GM23338 (cell line): ENCODE data around the gene AOPEP. TPM values are rescaled to one million over a fixed set of nuclear protein-coding genes. Genes with fewer than 3 reads are reported as not detected.

Experiments
- ATAC-seq: fragments of 200-7000 bp; cut with Tn5 transposase; 3 replicates; pipeline ENCODE4 v1.9.1; 2020
- DNase-seq: peaks from one replicate; pipeline ENCODE4 v3.0.0-alpha.2; 2015; ENCODE audit warnings: low spot score
- H2AFZ ChIP-seq: fragments of 200-600 bp; sonication (generic); 2 replicates; pipeline ENCODE4 v1.8.0; 2016; ENCODE audit warnings: antibody characterized with exemption, mild to moderate bottlenecking, moderate library complexity
- H3F3A ChIP-seq: fragments of 200-600 bp; sonication (generic); replicated peaks from 2 replicates; pipeline ENCODE4 v1.8.0; 2017; ENCODE audit warnings: antibody characterized with exemption, mixed run types, low read depth
- H3K27ac ChIP-seq: fragments of 200-600 bp; sonication (generic); 2 replicates; pipeline ENCODE4 v1.6.1; 2016; ENCODE audit warnings: low read depth
- H3K27me3 ChIP-seq: fragments of 200-600 bp; sonication (generic); 2 replicates; pipeline ENCODE4 v1.8.0; 2016; ENCODE audit warnings: mild to moderate bottlenecking, mixed run types, moderate library complexity; ENCODE audit not compliant: insufficient read depth
- H3K36me3 ChIP-seq: fragments of 200-600 bp; sonication (generic); 2 replicates; pipeline ENCODE4 v1.8.0; 2016; ENCODE audit warnings: mild to moderate bottlenecking; ENCODE audit not compliant: insufficient read depth
- H3K4me1 ChIP-seq: fragments of 200-600 bp; sonication (generic); 2 replicates; pipeline ENCODE4 v1.8.0; 2016; ENCODE audit warnings: mild to moderate bottlenecking, moderate library complexity; ENCODE audit not compliant: insufficient read depth
- H3K4me2 ChIP-seq: fragments of 200-600 bp; sonication (generic); 2 replicates; pipeline ENCODE4 v1.7.1; 2017; ENCODE audit warnings: mixed run types
- H3K4me3 ChIP-seq: fragments of 200-600 bp; sonication (generic); 2 replicates; pipeline ENCODE4 v1.6.1; 2016; ENCODE audit warnings: mixed run types
- H3K79me2 ChIP-seq: fragments of 200-600 bp; sonication (generic); replicated peaks from 2 replicates; pipeline ENCODE4 v1.8.0; 2017; ENCODE audit warnings: mild to moderate bottlenecking; ENCODE audit not compliant: insufficient read depth
- H3K9me2 ChIP-seq: fragments of 200-600 bp; sonication (generic); 2 replicates; pipeline ENCODE4 v1.8.0; 2017; ENCODE audit not compliant: insufficient read depth
- H4K20me1 ChIP-seq: fragments of 200-600 bp; sonication (generic); replicated peaks from 2 replicates; pipeline ENCODE4 v1.8.0; 2017; ENCODE audit warnings: mild to moderate bottlenecking; ENCODE audit not compliant: insufficient read depth
- H3K27ac Mint-ChIP-seq: 2 replicates; pipeline ENCODE4 v1.8.0; 2020; ENCODE audit warnings: inconsistent platforms, mild to moderate bottlenecking, moderate library complexity, mixed read lengths
- H3K27me3 Mint-ChIP-seq: 3 replicates; pipeline ENCODE4 v1.8.0; 2022; ENCODE audit warnings: low read depth, mild to moderate bottlenecking, moderate library complexity, mixed read lengths, inconsistent platforms; ENCODE audit not compliant: insufficient read depth, poor library complexity
- H3K36me3 Mint-ChIP-seq: 3 replicates; pipeline ENCODE4 v1.8.0; 2021; ENCODE audit warnings: low read depth, mild to moderate bottlenecking, inconsistent platforms, moderate library complexity, mixed read lengths
- H3K4me1 Mint-ChIP-seq: 3 replicates; pipeline ENCODE4 v1.8.0; 2020; ENCODE audit warnings: mild to moderate bottlenecking, inconsistent platforms, mixed read lengths
- H3K4me3 Mint-ChIP-seq: 3 replicates; pipeline ENCODE4 v1.8.0; 2021; ENCODE audit warnings: moderate library complexity, mild to moderate bottlenecking, inconsistent platforms, mixed read lengths
- H3K9me3 Mint-ChIP-seq: 3 replicates; pipeline ENCODE4 v1.8.0; 2020; ENCODE audit warnings: moderate library complexity, mild to moderate bottlenecking, inconsistent platforms, mixed read lengths
- CREB1 ChIP-seq: fragments of 250-450 bp; sonication (Bioruptor Pico); IDR thresholded peaks from 2 replicates; pipeline ENCODE4 v1.5.0; 2020; ENCODE audit warnings: low read depth, mild to moderate bottlenecking, moderate library complexity
- EZH2 ChIP-seq: fragments of 200-600 bp; sonication (generic); IDR thresholded peaks from one replicate; pipeline ENCODE4 v1.8.0; 2017; ENCODE audit warnings: antibody characterized with exemption, mild to moderate bottlenecking, low read depth; ENCODE audit not compliant: unreplicated experiment
- EZH2phosphoT487 ChIP-seq: fragments of 200-600 bp; sonication (generic); IDR thresholded peaks from one replicate; pipeline ENCODE4 v1.8.1; 2018; ENCODE audit warnings: antibody characterized with exemption; ENCODE audit not compliant: unreplicated experiment
- JUNB ChIP-seq: IDR thresholded peaks from one replicate; pipeline ENCODE4 v1.6.1; 2016; ENCODE audit warnings: antibody characterized with exemption; ENCODE audit not compliant: unreplicated experiment
- NANOG ChIP-seq: IDR thresholded peaks from 2 replicates; pipeline ENCODE4 v1.6.1; 2016; ENCODE audit warnings: antibody characterized with exemption, borderline replicate concordance
- POLR2AphosphoS5 ChIP-seq: IDR thresholded peaks from 2 replicates; pipeline ENCODE4 v1.6.1; 2016; ENCODE audit warnings: antibody characterized with exemption, low read depth
- STAT1 ChIP-seq: IDR thresholded peaks from one replicate; pipeline ENCODE4 v1.6.1; 2016; ENCODE audit warnings: antibody characterized with exemption; ENCODE audit not compliant: unreplicated experiment
- ZNF114 ChIP-seq: fragments of 250-450 bp; sonication (Bioruptor Pico); IDR thresholded peaks from 2 replicates; pipeline ENCODE4 v1.5.0; 2020; ENCODE audit warnings: mild to moderate bottlenecking, moderate library complexity
- ZNF331 ChIP-seq: fragments of 250-450 bp; sonication (Bioruptor Pico); IDR thresholded peaks from 2 replicates; pipeline ENCODE4 v1.5.0; 2020; ENCODE audit warnings: low read depth, mild to moderate bottlenecking, moderate library complexity
- polyA plus RNA-seq: library from polyadenylated mRNA; unstranded; fragments of >200 nt; fragmentation: Nextera tagmentation; extraction: Ambion mirVana; gene quantifications from 2 replicates; pipeline ENCODE4 v1.2.1, GENCODE V29; 2016
- total RNA-seq: library from RNA; depleted of rRNA; stranded (reverse); fragments of >200 nt; shearing (Covaris generic); gene quantifications from 2 replicates; pipeline ENCODE4 v1.2.3, GENCODE V29; 2014
- TF ChIP-seq, protein P1 (sequence below): fragments of 250-450 bp; sonication (Bioruptor Pico); IDR thresholded peaks from 2 replicates; pipeline ENCODE4 v1.5.0; 2020; ENCODE audit warnings: mild to moderate bottlenecking, moderate library complexity
- TF ChIP-seq, protein P2 (sequence below): IDR thresholded peaks from 2 replicates; pipeline ENCODE4 v1.6.1; 2016; ENCODE audit warnings: antibody characterized with exemption
- TF ChIP-seq, protein P3 (sequence below), 2 experiments: fragments of 200-600 bp in 1 of 2; sonication (generic) in 1 of 2; conservative IDR thresholded peaks; 2 replicates each; pipeline versions ENCODE4 v1.5.1 to v1.6.1; 2016 to 2017; ENCODE audit warnings: antibody characterized with exemption in 2 of 2, low read depth in 2 of 2, mild to moderate bottlenecking in 2 of 2, moderate library complexity in 1 of 2
- TF ChIP-seq, protein P4 (sequence below): IDR thresholded peaks from one replicate; pipeline ENCODE4 v1.6.1; 2018; ENCODE audit warnings: antibody characterized with exemption; ENCODE audit not compliant: unreplicated experiment

Gene AOPEP
- total and polyA plus RNA-seq, 2 experiments from 2014 or later = 7.0 to 16.5 TPM

DNA sequence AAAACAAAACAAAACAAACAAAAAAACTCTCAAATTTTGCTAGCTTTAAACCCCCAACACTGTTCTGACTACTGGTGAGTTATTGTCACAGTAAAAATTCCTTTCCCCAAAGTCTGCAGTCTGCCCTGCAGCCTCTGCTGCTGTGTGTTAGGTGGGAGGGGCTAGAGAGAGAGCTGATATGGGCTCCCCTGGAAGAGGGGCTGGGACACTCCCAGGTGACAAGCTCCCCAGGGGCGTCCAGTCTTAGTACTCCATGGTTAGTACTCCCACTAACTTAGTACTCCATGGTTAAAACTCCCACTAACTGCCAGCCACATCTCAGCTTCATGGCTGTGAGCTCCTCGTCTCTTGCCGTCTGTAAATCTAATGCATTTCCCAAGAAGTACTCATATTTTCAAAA, 399.2 kb downstream of the AOPEP start:
- Histone ChIP-seq H3K4me1 (peaks cover 41% of the 10 kb centered on the region), H3K27me3 (no peaks in the 10 kb centered on the region), H3K79me2 (no peaks in the 10 kb centered on the region), H2AFZ (no peak overlapping the region), H3K4me3 (no peak overlapping the region), H3K4me2 (no peak overlapping the region), H3K36me3 (no peaks in the 10 kb centered on the region), H4K20me1 (no peaks in the 10 kb centered on the region), H3K9me2 (no peaks in the 10 kb centered on the region), H3F3A (no peaks in the 10 kb centered on the region), H3K27ac (no peak overlapping the region)
- ATAC-seq (no peak), DNase-seq (no peak)
- H3K4me3 Mint-ChIP-seq = no peak overlapping the region
- TF ChIP-seq JUNB (no peak), CREB1 (no peak), ZNF331 (CRISPR knock-in tag) (no peak), NANOG (no peak), EZH2 (no peak), POLR2AphosphoS5 (no peak), EZH2phosphoT487 (no peak), STAT1 (no peak), ZNF114 (CRISPR knock-in tag) (no peak)
- TF ChIP-seq, protein P1, sequence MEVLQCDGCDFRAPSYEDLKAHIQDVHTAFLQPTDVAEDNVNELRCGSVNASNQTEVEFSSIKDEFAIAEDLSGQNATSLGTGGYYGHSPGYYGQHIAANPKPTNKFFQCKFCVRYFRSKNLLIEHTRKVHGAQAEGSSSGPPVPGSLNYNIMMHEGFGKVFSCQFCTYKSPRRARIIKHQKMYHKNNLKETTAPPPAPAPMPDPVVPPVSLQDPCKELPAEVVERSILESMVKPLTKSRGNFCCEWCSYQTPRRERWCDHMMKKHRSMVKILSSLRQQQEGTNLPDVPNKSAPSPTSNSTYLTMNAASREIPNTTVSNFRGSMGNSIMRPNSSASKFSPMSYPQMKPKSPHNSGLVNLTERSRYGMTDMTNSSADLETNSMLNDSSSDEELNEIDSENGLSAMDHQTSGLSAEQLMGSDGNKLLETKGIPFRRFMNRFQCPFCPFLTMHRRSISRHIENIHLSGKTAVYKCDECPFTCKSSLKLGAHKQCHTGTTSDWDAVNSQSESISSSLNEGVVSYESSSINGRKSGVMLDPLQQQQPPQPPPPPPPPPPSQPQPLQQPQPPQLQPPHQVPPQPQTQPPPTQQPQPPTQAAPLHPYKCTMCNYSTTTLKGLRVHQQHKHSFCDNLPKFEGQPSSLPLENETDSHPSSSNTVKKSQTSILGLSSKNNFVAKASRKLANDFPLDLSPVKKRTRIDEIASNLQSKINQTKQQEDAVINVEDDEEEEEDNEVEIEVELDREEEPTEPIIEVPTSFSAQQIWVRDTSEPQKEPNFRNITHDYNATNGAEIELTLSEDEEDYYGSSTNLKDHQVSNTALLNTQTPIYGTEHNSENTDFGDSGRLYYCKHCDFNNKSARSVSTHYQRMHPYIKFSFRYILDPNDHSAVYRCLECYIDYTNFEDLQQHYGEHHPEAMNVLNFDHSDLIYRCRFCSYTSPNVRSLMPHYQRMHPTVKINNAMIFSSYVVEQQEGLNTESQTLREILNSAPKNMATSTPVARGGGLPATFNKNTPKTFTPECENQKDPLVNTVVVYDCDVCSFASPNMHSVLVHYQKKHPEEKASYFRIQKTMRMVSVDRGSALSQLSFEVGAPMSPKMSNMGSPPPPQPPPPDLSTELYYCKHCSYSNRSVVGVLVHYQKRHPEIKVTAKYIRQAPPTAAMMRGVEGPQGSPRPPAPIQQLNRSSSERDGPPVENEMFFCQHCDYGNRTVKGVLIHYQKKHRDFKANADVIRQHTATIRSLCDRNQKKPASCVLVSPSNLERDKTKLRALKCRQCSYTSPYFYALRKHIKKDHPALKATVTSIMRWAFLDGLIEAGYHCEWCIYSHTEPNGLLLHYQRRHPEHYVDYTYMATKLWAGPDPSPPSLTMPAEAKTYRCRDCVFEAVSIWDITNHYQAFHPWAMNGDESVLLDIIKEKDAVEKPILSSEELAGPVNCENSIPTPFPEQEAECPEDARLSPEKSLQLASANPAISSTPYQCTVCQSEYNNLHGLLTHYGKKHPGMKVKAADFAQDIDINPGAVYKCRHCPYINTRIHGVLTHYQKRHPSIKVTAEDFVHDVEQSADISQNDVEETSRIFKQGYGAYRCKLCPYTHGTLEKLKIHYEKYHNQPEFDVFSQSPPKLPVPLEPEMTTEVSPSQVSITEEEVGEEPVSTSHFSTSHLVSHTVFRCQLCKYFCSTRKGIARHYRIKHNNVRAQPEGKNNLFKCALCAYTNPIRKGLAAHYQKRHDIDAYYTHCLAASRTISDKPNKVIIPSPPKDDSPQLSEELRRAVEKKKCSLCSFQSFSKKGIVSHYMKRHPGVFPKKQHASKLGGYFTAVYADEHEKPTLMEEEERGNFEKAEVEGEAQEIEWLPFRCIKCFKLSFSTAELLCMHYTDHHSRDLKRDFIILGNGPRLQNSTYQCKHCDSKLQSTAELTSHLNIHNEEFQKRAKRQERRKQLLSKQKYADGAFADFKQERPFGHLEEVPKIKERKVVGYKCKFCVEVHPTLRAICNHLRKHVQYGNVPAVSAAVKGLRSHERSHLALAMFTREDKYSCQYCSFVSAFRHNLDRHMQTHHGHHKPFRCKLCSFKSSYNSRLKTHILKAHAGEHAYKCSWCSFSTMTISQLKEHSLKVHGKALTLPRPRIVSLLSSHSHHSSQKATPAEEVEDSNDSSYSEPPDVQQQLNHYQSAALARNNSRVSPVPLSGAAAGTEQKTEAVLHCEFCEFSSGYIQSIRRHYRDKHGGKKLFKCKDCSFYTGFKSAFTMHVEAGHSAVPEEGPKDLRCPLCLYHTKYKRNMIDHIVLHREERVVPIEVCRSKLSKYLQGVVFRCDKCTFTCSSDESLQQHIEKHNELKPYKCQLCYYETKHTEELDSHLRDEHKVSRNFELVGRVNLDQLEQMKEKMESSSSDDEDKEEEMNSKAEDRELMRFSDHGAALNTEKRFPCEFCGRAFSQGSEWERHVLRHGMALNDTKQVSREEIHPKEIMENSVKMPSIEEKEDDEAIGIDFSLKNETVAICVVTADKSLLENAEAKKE = no peak
- TF ChIP-seq, protein P2, sequence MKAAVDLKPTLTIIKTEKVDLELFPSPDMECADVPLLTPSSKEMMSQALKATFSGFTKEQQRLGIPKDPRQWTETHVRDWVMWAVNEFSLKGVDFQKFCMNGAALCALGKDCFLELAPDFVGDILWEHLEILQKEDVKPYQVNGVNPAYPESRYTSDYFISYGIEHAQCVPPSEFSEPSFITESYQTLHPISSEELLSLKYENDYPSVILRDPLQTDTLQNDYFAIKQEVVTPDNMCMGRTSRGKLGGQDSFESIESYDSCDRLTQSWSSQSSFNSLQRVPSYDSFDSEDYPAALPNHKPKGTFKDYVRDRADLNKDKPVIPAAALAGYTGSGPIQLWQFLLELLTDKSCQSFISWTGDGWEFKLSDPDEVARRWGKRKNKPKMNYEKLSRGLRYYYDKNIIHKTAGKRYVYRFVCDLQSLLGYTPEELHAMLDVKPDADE = no peak
- TF ChIP-seq, protein P3, sequence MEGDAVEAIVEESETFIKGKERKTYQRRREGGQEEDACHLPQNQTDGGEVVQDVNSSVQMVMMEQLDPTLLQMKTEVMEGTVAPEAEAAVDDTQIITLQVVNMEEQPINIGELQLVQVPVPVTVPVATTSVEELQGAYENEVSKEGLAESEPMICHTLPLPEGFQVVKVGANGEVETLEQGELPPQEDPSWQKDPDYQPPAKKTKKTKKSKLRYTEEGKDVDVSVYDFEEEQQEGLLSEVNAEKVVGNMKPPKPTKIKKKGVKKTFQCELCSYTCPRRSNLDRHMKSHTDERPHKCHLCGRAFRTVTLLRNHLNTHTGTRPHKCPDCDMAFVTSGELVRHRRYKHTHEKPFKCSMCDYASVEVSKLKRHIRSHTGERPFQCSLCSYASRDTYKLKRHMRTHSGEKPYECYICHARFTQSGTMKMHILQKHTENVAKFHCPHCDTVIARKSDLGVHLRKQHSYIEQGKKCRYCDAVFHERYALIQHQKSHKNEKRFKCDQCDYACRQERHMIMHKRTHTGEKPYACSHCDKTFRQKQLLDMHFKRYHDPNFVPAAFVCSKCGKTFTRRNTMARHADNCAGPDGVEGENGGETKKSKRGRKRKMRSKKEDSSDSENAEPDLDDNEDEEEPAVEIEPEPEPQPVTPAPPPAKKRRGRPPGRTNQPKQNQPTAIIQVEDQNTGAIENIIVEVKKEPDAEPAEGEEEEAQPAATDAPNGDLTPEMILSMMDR (conservative IDR thresholded peaks at IDR 0.05; ENCODE audit: low read depth in 2 of 2) = no peak
- TF ChIP-seq, protein P4, sequence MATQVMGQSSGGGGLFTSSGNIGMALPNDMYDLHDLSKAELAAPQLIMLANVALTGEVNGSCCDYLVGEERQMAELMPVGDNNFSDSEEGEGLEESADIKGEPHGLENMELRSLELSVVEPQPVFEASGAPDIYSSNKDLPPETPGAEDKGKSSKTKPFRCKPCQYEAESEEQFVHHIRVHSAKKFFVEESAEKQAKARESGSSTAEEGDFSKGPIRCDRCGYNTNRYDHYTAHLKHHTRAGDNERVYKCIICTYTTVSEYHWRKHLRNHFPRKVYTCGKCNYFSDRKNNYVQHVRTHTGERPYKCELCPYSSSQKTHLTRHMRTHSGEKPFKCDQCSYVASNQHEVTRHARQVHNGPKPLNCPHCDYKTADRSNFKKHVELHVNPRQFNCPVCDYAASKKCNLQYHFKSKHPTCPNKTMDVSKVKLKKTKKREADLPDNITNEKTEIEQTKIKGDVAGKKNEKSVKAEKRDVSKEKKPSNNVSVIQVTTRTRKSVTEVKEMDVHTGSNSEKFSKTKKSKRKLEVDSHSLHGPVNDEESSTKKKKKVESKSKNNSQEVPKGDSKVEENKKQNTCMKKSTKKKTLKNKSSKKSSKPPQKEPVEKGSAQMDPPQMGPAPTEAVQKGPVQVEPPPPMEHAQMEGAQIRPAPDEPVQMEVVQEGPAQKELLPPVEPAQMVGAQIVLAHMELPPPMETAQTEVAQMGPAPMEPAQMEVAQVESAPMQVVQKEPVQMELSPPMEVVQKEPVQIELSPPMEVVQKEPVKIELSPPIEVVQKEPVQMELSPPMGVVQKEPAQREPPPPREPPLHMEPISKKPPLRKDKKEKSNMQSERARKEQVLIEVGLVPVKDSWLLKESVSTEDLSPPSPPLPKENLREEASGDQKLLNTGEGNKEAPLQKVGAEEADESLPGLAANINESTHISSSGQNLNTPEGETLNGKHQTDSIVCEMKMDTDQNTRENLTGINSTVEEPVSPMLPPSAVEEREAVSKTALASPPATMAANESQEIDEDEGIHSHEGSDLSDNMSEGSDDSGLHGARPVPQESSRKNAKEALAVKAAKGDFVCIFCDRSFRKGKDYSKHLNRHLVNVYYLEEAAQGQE = no peak
- H3K4me1 Mint-ChIP-seq = peaks cover 67% of the 10 kb centered on the region
- H3K27ac Mint-ChIP-seq = no peak overlapping the region
- H3K9me3 Mint-ChIP-seq = no peaks in the 10 kb centered on the region
- H3K27me3 Mint-ChIP-seq = peaks cover 6% of the 10 kb centered on the region
- H3K36me3 Mint-ChIP-seq = no peaks in the 10 kb centered on the region
